Panc1 (cell line): Measurements from ENCODE around the gene SPINDOC.

Experiments used
- CTCF ChIP-seq: fragments of 450-650 bp; IDR thresholded peaks from 2 replicates; pipeline ENCODE4 v1.5.1; 2017; ENCODE audit warnings: mild to moderate bottlenecking
- TCF7L2 ChIP-seq: IDR thresholded peaks from 2 replicates; pipeline ENCODE4 v1.6.1; 2011; ENCODE audit warnings: mild to moderate bottlenecking, low read depth, low read length, inconsistent platforms

- TF ChIP-seq TCF7L2 (no peak), CTCF (no peak)
Observed at GRCh38 chr11:63834535-63835157, 21.4 kb downstream of the SPINDOC start.
